ENCODE measurements around the gene BTBD19. TPM values are rescaled to one million over a fixed set of nuclear protein-coding genes. Genes with fewer than 3 reads are reported as not detected.
"Not testable (repeated sequence)": the region's sequence is repeated elsewhere in the genome, so short reads cannot be mapped to it uniquely, and the experiment has no call there.

BTBD19 gene
- polyA plus RNA-seq, 1 experiment: 7.3 TPM

DNA sequence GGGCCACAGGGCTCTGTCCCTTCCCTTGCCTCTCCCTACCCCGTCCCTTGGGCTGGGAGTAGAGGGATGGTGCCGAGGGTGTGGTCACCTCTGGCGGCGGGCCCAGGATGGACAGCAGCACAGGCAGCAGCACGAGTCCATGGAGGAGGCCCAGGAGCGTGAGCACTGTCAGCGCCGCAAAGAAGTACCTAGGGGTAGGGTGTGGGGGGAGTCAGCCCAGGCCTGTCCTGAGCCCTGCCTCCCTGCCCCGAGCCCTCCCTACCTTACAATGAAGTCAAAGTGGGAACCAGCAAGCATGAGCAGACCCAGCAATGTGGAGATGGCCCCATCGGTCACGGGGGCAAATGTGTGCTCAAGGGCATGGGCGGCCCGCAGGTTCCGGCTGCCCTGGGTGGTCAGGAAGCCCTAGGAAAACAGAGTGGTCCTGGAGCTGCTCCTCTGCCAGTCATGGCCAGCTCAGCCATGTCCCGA, 14.7 kb downstream of the BTBD19 start:
- ChIA-PET POLR2A (interaction anchor here (1.2 kb wide), 1 partner anchor 15 kb away, joined by 3 read pairs; the partner anchor contains the start of gene BTBD19), CTCF (interaction anchor here (1.1 to 1.4 kb wide), 2 partner anchors 12 to 13 kb away, joined by 3 read pairs; no protein-coding TSS in a partner anchor)
- Histone ChIP-seq H3K4me3 (ENCODE audit: low read depth, low read length) (no peak overlapping the region), H3K9me3 (ENCODE audit: control insufficient read depth, insufficient read depth, low read length) (peaks cover 5% of the 10 kb centered on the region; the same call in 1 of the 2 replicates), H3K27me3 (ENCODE audit: control insufficient read depth, insufficient read depth, low read length) (no peaks in the 10 kb centered on the region), H3K27ac (ENCODE audit: low read depth, low read length) (no peak overlapping the region)
- TF ChIP-seq, protein P1, sequence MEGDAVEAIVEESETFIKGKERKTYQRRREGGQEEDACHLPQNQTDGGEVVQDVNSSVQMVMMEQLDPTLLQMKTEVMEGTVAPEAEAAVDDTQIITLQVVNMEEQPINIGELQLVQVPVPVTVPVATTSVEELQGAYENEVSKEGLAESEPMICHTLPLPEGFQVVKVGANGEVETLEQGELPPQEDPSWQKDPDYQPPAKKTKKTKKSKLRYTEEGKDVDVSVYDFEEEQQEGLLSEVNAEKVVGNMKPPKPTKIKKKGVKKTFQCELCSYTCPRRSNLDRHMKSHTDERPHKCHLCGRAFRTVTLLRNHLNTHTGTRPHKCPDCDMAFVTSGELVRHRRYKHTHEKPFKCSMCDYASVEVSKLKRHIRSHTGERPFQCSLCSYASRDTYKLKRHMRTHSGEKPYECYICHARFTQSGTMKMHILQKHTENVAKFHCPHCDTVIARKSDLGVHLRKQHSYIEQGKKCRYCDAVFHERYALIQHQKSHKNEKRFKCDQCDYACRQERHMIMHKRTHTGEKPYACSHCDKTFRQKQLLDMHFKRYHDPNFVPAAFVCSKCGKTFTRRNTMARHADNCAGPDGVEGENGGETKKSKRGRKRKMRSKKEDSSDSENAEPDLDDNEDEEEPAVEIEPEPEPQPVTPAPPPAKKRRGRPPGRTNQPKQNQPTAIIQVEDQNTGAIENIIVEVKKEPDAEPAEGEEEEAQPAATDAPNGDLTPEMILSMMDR (IDR thresholded peaks at IDR 0.05; ENCODE audit: low read depth, low read length): no peak
- no peak for DNase-seq (ENCODE audit: low read depth, low spot score)

DNA sequence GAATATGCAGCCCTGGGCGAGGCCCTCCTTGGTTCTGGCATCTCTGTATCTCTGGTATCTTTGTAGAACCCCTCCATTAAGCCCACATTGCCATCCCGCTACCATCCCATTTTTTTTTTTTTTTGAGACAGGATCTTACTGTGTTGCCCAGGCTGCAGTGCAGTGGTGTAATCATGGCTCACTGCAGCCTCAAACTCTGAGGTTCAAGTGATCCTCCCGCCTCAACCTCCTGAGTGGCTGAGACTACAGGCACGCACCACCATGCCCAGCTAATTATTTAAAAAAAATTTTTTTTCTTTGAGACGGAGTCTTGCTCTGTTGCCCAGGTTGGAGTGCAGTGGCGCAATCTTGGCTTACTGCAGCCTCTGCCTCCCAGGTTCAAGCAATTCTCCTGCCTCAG, 16.1 kb downstream of the BTBD19 start:
- H3K9me3 ChIP-seq (ENCODE audit: control insufficient read depth, insufficient read depth, low read length); H3K27me3 ChIP-seq (ENCODE audit: control insufficient read depth, insufficient read depth, low read length); H3K27ac ChIP-seq (ENCODE audit: low read depth, low read length); H3K4me3 ChIP-seq (ENCODE audit: low read depth, low read length); DNase-seq (ENCODE audit: low read depth, low spot score): not testable (repeated sequence)
- CTCF ChIA-PET: interaction anchor here (0.7 kb wide), 1 partner anchor 479 kb away, joined by 3 read pairs; no protein-coding TSS in a partner anchor
- POLR2A ChIA-PET: interaction anchor here (0.6 kb wide), 1 partner anchor 22 kb away, joined by 3 read pairs; no protein-coding TSS in a partner anchor

DNA sequence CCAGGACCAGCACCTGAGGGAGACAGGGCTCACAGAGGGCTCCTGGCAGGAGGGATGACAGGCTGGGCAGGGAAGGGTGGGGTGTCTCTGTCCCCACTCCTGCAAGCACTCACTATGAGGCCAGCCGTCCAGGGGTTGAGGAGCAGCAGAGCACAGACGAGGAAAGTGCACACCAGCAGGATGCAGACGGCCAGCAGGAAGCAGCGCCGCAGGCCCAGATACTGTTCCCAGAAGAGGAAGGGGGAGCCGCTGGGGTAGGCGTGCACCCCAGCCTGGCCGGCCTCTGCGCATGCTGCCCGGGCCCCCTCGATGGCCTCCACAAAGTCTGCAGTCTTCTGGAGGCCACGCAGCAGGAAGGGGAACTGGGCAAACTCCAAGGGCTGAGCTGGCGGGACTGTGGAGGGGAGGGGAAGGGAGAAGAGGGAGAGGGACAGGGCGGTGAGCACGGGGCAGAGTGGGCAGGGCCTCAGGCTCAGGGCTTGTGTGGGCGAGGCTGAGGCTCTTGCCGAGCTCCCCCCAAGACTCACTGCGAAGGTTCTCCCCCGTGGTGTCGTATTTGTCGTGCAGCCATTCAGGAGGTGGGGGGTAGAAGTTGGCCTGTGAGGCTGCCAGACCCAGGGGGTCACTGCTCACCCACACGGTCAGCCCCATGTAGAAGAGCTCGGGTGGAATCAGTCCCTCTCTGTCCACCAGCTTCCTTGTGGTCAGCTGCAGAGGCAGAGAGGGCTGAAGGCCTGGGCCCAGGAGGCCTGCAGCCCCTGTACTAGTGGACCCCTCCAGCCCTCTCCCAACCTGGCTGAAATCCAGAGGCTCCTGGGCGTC, 18.3 kb downstream of the BTBD19 start:
- Histone ChIP-seq H3K27me3 (ENCODE audit: control insufficient read depth, insufficient read depth, low read length) (no peaks in the 10 kb centered on the region), H3K4me3 (ENCODE audit: low read depth, low read length) (no peak overlapping the region), H3K27ac (ENCODE audit: low read depth, low read length) (no peak overlapping the region), H3K9me3 (ENCODE audit: control insufficient read depth, insufficient read depth, low read length) (peaks cover 5% of the 10 kb centered on the region; the same call in 1 of the 2 replicates)
- TF ChIP-seq, protein P1 (IDR thresholded peaks at IDR 0.05; ENCODE audit: low read depth, low read length): no peak
- POLR2A ChIA-PET: interaction anchor here (0.5 to 0.9 kb wide), 3 partner anchors 14 to 27 kb away, joined by 3 to 4 read pairs (median 3); partner anchors contain the start of genes PLK3 and PTCH2
- CTCF ChIA-PET: interaction anchor here (0.6 kb wide), 1 partner anchor 99 kb away, joined by 3 read pairs; no protein-coding TSS in a partner anchor
- no peak for DNase-seq (ENCODE audit: low read depth, low spot score)

DNA sequence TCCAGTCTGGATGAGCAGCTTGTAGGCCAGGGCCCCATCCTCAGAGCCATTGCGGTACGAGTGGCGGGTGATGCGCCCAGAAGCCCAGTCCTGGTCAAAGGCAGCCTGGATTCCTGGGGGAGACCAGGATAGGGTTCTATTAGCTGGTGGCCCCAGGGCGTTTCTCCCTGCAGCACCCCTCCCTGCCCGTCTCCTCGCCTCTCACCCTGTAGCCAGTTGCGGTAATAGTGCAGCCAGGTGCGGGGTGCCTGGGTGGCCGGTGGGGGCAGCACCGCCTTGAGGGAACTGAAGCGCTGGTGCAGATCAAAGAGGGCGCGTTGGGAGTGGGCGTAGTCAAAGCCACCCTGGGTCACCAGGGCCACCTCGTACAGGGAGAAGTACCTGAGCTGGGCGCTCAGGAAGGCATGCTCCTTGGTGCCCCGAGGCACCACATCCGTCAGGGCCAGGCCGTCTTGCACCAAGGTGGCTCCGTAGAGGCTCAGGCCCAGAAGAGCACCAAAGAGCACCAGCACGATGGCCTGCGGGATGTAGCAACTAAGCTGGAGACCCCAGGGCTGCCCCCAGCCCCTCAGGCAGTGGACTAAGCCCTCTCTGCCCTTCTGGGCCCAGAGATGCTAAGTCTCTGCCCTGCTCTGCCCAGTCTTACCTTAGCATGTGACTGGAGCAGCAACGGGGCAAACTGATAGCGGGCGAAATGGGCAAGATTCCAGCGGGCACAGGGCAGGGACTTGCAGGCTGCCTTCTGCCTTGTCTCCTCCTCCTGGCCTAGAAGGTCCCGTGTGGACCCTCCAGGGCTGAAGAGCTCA, 19.1 kb downstream of the BTBD19 start:
- peaks cover 5% of the 10 kb centered on the region; the same call in 1 of the 2 replicates for H3K9me3 ChIP-seq (ENCODE audit: control insufficient read depth, insufficient read depth, low read length)
- H3K27ac ChIP-seq (ENCODE audit: low read depth, low read length): no peak overlapping the region
- TF ChIP-seq, protein P1 (IDR thresholded peaks at IDR 0.05; ENCODE audit: low read depth, low read length): no peak
- POLR2A ChIA-PET: interaction anchor here (0.5 to 0.9 kb wide), 3 partner anchors 14 to 27 kb away, joined by 3 to 4 read pairs (median 3); partner anchors contain the start of genes PLK3 and PTCH2
- no peak overlapping the region for H3K4me3 ChIP-seq (ENCODE audit: low read depth, low read length)
- DNase-seq (ENCODE audit: low read depth, low spot score): no peak
- no peaks in the 10 kb centered on the region for H3K27me3 ChIP-seq (ENCODE audit: control insufficient read depth, insufficient read depth, low read length)
- CTCF ChIA-PET: interaction anchor here (0.6 kb wide), 2 partner anchors 96 to 98 kb away, joined by 3 to 4 read pairs; no protein-coding TSS in a partner anchor

DNA sequence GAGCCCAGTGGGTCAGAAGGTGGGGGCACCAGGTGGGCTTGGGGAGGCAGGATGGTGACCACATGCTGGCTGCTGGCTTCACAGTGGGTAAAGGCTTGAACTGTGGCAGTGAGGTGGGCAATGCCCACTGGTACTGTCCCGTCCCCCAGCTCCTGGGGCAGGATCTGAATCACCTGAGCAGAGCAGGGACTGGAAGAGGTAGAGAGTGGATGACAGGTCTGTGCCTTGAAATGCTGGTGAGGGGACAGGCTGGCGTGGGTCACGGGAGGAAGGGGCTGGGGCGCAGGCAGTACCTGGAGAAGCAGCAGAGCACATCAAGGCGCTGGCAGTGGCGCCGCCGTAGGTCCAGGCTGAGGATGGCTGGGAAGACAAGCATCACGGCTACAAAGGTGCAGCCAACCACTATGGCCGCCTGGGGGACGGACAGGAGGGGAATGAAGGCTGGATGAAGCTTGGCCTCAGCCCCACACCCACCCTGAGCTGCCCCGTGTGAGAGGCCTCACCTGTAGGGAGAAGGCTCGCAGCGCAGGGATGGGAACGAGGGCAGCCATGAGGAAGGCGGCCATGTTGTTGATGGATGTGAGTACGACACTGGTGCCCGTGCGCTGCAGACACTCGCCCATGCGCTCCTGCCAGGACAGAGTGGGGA, 19.8 kb downstream of the BTBD19 start:
- H3K27ac ChIP-seq (ENCODE audit: low read depth, low read length): no peak overlapping the region
- H3K27me3 ChIP-seq (ENCODE audit: control insufficient read depth, insufficient read depth, low read length): no peaks in the 10 kb centered on the region
- no peak overlapping the region for H3K4me3 ChIP-seq (ENCODE audit: low read depth, low read length)
- TF ChIP-seq, protein P1 (IDR thresholded peaks at IDR 0.05; ENCODE audit: low read depth, low read length): no peak
- no peak for DNase-seq (ENCODE audit: low read depth, low spot score)
- H3K9me3 ChIP-seq (ENCODE audit: control insufficient read depth, insufficient read depth, low read length): peaks cover 5% of the 10 kb centered on the region; the same call in 1 of the 2 replicates
- ChIA-PET CTCF (interaction anchor here (0.6 kb wide), 1 partner anchor 97 kb away, joined by 4 read pairs; no protein-coding TSS in a partner anchor), POLR2A (no interaction called here)
